Measurements from ENCODE around the gene COL6A3.

Gene COL6A3

DNA sequence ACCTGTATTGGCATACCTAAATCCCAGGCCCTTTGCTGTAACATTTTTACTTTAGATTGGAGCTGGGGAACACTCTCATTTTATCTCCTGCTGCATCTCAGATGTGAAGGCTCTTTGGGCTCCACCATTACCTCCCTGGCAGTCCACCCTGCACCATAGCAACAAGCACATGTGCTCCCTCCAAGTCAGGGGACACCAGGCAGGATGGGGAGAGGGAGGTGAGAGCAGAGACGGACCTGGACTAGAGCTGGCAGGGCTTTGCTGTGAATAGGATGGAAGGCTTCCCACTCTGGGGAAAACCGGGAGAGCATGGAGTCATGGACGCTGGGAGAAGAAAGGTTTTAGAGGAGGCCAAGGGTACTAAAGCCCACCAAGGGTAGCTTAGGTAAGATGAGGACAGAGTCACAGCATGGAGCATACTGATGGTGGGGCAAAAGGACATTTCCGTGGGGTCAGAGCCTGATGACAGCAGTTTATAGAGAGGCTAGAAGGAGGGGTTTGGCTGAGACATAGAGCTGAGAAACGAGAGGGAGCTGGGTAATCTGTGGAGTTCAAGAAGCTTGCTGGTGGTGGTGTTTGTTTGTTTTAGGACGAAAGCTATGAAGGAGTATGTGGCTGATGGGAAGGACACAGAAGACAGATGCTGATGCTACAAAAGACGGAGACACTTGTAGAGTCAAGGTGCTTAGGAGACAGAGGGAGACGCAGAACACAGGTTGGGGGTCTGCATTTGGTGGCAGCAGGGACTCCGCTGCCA is 134.8 kb downstream of the COL6A3 start:
- no peak overlapping the region for H3K4me3 Mint-ChIP-seq
- H3K9me3 Mint-ChIP-seq: no peaks in the 10 kb centered on the region
- no peak overlapping the region for H3K27ac Mint-ChIP-seq
- no peaks in the 10 kb centered on the region for H3K36me3 Mint-ChIP-seq
- H3K27me3 Mint-ChIP-seq: peaks cover 6 to 7% of the 10 kb centered on the region in 2 donors
- ATAC-seq (replicated peaks): no peak
- no peak for DNase-seq
- H3K4me1 Mint-ChIP-seq: no peaks in the 10 kb centered on the region

DNA sequence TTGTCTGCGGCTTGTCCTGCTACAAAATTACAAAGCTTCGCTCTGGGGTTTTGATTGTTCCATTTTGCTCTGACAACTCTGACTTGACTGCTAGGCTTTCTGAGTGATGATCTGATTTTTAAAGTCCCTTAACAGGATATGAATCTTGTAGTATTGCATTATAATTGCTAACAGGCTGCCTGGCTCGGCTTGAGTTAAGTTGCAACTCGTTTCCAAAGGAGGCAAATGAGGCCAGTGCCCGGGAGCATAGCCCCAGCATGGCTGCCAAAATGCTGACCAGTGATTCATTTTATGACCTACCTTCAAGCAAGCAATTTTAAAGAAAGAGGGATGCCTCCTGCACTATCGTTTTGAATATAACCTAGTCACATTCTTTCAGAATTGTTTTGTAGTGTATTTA is 135.4 kb downstream of the COL6A3 start:
- Mint-ChIP-seq H3K4me1 (no peaks in the 10 kb centered on the region), H3K27ac (no peak overlapping the region), H3K9me3 (no peaks in the 10 kb centered on the region), H3K36me3 (no peaks in the 10 kb centered on the region), H3K27me3 (peaks cover 6 to 7% of the 10 kb centered on the region in 2 donors), H3K4me3 (no peak overlapping the region)
- ATAC-seq (replicated peaks): no peak
- no peak for DNase-seq

DNA sequence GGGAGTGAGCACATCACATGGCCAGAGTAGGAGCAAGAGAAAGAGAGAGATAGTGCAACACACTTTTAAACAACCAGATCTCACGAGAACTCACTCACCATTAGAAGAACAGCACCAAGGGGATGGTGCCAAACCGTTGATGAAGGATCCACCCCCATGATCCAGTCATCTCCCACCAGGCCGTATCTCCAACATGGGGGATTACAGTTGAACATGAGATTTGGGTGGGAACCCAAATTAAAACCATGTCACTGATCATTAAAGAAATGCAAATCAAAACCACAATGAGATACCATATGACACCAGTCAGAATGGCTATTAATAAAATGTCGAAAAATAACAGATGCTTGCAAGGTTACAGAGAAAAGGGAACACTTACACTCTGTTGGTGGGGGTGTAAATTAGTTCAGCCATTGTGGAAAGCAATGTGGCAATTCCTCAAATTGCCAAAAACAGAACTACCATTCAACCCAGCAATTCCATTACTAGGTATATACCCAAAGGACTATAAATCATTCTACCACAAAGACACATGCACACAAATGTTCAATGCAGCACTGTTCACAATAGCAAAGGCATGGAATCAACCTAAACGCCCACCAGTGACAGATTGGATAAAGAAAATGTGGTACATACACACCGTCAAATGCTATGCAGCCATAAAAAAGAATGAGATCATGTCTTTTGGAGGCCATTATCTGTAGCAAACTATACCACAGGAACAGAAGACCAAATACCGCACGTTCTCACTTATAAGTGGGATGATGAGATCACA is 137.1 kb downstream of the COL6A3 start:
- H3K4me1 Mint-ChIP-seq: no peaks in the 10 kb centered on the region
- H3K9me3 Mint-ChIP-seq: no peaks in the 10 kb centered on the region
- DNase-seq: no peak
- peaks cover 0 to 10% of the 10 kb centered on the region in 2 donors for H3K27me3 Mint-ChIP-seq
- no peak overlapping the region for H3K4me3 Mint-ChIP-seq
- no peak for ATAC-seq (replicated peaks)
- no peaks in the 10 kb centered on the region for H3K36me3 Mint-ChIP-seq
- no peak overlapping the region for H3K27ac Mint-ChIP-seq
